Mesothelial cell of epicardium (in vitro differentiated cells): ENCODE data around the gene FBXW4. TPM values are rescaled to one million over a fixed set of nuclear protein-coding genes. Genes with fewer than 3 reads are reported as not detected.

Experiments used
- DNase-seq, 2 experiments: peaks; one replicate each; pipeline ENCODE4 v3.0.0; 2021; ENCODE audit warnings: low spot score in 2 of 2; ENCODE audit not compliant: unreplicated experiment in 2 of 2
- H3K27ac Mint-ChIP-seq: 2 replicates; pipeline ENCODE4 v1.8.0; 2021; ENCODE audit warnings: mixed read lengths
- H3K27me3 Mint-ChIP-seq: 2 replicates; pipeline ENCODE4 v1.8.0; 2021; ENCODE audit warnings: low read depth, mixed read lengths
- H3K36me3 Mint-ChIP-seq: 2 replicates; pipeline ENCODE4 v1.8.0; 2021; ENCODE audit warnings: mixed read lengths
- H3K4me1 Mint-ChIP-seq: 2 replicates; pipeline ENCODE4 v1.8.0; 2021; ENCODE audit warnings: mixed read lengths
- H3K4me3 Mint-ChIP-seq: 2 replicates; pipeline ENCODE4 v1.8.0; 2021; ENCODE audit warnings: mild to moderate bottlenecking, moderate library complexity, mixed read lengths
- H3K9me3 Mint-ChIP-seq: 2 replicates; pipeline ENCODE4 v1.8.0; 2021; ENCODE audit warnings: mixed read lengths
- CTCF ChIP-seq: fragments of 200-600 bp; sonication (generic); IDR thresholded peaks from one replicate; pipeline ENCODE4 v1.5.0; 2021; ENCODE audit warnings: antibody characterized with exemption; ENCODE audit not compliant: unreplicated experiment
- total RNA-seq: library from RNA; stranded (reverse); gene quantifications from 3 replicates; pipeline ENCODE4 v1.2.1, GENCODE V29; 2021

FBXW4 gene
- total RNA-seq, 1 donor from 2014 or later, result 65.9 TPM

GRCh38 chr10:101625821-101626412, 69.1 kb downstream of the FBXW4 start:
- no peak for TF ChIP-seq CTCF
- H3K36me3 Mint-ChIP-seq, result peaks cover 29% of the 10 kb centered on the region
- H3K27ac Mint-ChIP-seq, result no peak overlapping the region
- H3K27me3 Mint-ChIP-seq, result no peaks in the 10 kb centered on the region
- H3K9me3 Mint-ChIP-seq, result peaks cover 4% of the 10 kb centered on the region
- H3K4me1 Mint-ChIP-seq, result no peaks in the 10 kb centered on the region
- DNase-seq, result no peak
- no peak overlapping the region for H3K4me3 Mint-ChIP-seq

- TF ChIP-seq CTCF, result no peak
- no peak overlapping the region for H3K27ac Mint-ChIP-seq
- DNase-seq, result no peak
- no peaks in the 10 kb centered on the region for H3K27me3 Mint-ChIP-seq
- H3K36me3 Mint-ChIP-seq, result peaks cover 31% of the 10 kb centered on the region
- no peaks in the 10 kb centered on the region for H3K4me1 Mint-ChIP-seq
- H3K9me3 Mint-ChIP-seq, result peaks cover 4% of the 10 kb centered on the region
- H3K4me3 Mint-ChIP-seq, result no peak overlapping the region
These were observed 70.4 kb downstream of the FBXW4 start for GRCh38 chr10:101624526-101625102.

DNA sequence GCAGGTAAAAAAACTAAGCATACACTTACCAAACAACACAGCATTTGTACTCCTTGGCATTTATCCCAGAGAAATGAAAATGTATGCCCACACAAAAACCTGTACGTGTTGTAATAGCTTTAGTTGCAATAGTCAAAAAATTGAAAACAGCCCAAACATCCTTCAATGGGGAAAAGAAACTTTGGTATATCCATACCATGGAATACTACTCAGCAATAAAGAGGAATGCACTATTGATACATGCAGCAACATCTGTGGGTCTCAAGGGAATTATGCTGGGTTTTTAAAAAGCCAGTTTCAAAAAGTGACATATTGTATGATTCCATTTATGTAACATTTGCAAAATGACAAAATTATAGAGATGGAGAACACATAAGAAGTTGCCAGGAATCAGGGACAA, 71.4 kb downstream of the FBXW4 start:
- H3K36me3 Mint-ChIP-seq, result peaks cover 31% of the 10 kb centered on the region
- no peak for DNase-seq
- TF ChIP-seq CTCF, result no peak
- no peak overlapping the region for H3K4me3 Mint-ChIP-seq
- no peaks in the 10 kb centered on the region for H3K4me1 Mint-ChIP-seq
- H3K27me3 Mint-ChIP-seq, result no peaks in the 10 kb centered on the region
- no peak overlapping the region for H3K27ac Mint-ChIP-seq
- H3K9me3 Mint-ChIP-seq, result peaks cover 4% of the 10 kb centered on the region

GRCh38 chr10:101619983-101620382, 75.0 kb downstream of the FBXW4 start:
- H3K36me3 Mint-ChIP-seq, result peaks cover 41% of the 10 kb centered on the region

GRCh38 chr10:101618871-101619270, 76.1 kb downstream of the FBXW4 start:
- peaks cover 38% of the 10 kb centered on the region for H3K36me3 Mint-ChIP-seq
- H3K27ac Mint-ChIP-seq, result no peak overlapping the region
- H3K9me3 Mint-ChIP-seq, result peaks cover 4% of the 10 kb centered on the region
- H3K27me3 Mint-ChIP-seq, result no peaks in the 10 kb centered on the region
- peaks cover 6% of the 10 kb centered on the region for H3K4me1 Mint-ChIP-seq
- DNase-seq, result no peak
- no peak overlapping the region for H3K4me3 Mint-ChIP-seq
- no peak for TF ChIP-seq CTCF

More at GRCh38 chr10:101619983-101620382, 75.0 kb downstream of the FBXW4 start:
- TF ChIP-seq CTCF, result no peak
- H3K9me3 Mint-ChIP-seq, result peaks cover 4% of the 10 kb centered on the region
- no peak overlapping the region for H3K27ac Mint-ChIP-seq
- no peak overlapping the region for H3K4me3 Mint-ChIP-seq
- DNase-seq, result no peak
- peaks cover 6% of the 10 kb centered on the region for H3K4me1 Mint-ChIP-seq
- no peaks in the 10 kb centered on the region for H3K27me3 Mint-ChIP-seq
